ENCODE results near the gene ATOX1. TPM values are rescaled to one million over a fixed set of nuclear protein-coding genes. Genes with fewer than 3 reads are reported as not detected.

ATOX1 gene
- polyA plus RNA-seq, 4 donors: 168 to 327 (median 257) TPM

GRCh38 chr5:151775025-151775606 lies 16.7 kb upstream of the ATOX1 start:
- FAIRE-seq: no peak
- peaks cover 3 to 21% (median 14%) of the 10 kb centered on the region in 3 donors for H3K4me1 ChIP-seq (ENCODE audit: control insufficient read depth in 3 of 3, insufficient read depth in 2 of 3, low read depth in 1 of 3, low read length in 2 of 3)
- H3K4me3 ChIP-seq (ENCODE audit: low read depth in 1 of 3, low read length in 3 of 3): no peak overlapping the region

GRCh38 chr5:151773951-151774350 lies 15.5 kb upstream of the ATOX1 start:
- WGBS, 3 donors: 1 to 8% (median 1%) methylated on average over 3 of the region's 3 CpGs
- Histone ChIP-seq H3K4me3 (ENCODE audit: low read depth in 1 of 3, low read length in 3 of 3) (peak overlapping the region in 2 of 3 donors; percentile 37 to 65), H3K9me3 (ENCODE audit: control insufficient read depth in 2 of 2, insufficient read depth in 1 of 2, low read depth in 1 of 2, low read length in 1 of 2) (no peaks in the 10 kb centered on the region), H3K27me3 (ENCODE audit: control insufficient read depth in 3 of 3, insufficient read depth in 3 of 3, low read length in 3 of 3) (no peaks in the 10 kb centered on the region), H3K36me3 (ENCODE audit: control insufficient read depth in 3 of 3, insufficient read depth in 2 of 3, low read depth in 1 of 3, low read length in 3 of 3) (peaks cover 0 to 10% (median 0%) of the 10 kb centered on the region in 3 donors), H3K27ac (ENCODE audit: low read depth in 1 of 3, low read length in 2 of 3) (peak overlapping the region in 1 of 3 donors; percentile 88), H3K4me1 (ENCODE audit: control insufficient read depth in 3 of 3, insufficient read depth in 2 of 3, low read depth in 1 of 3, low read length in 2 of 3) (peaks cover 3 to 24% (median 15%) of the 10 kb centered on the region in 3 donors)
- FAIRE-seq: no peak
- DNase-seq: peak in 1 of 2 donors; percentile 24

More at GRCh38 chr5:151775025-151775606, 16.7 kb upstream of the ATOX1 start:
- Histone ChIP-seq H3K9me3 (ENCODE audit: control insufficient read depth in 2 of 2, insufficient read depth in 1 of 2, low read depth in 1 of 2, low read length in 1 of 2) (no peaks in the 10 kb centered on the region), H3K27me3 (ENCODE audit: control insufficient read depth in 3 of 3, insufficient read depth in 3 of 3, low read length in 3 of 3) (no peaks in the 10 kb centered on the region), H3K36me3 (ENCODE audit: control insufficient read depth in 3 of 3, insufficient read depth in 2 of 3, low read depth in 1 of 3, low read length in 3 of 3) (peaks cover 0 to 10% (median 0%) of the 10 kb centered on the region in 3 donors), H3K27ac (ENCODE audit: low read depth in 1 of 3, low read length in 2 of 3) (no peak overlapping the region)
- 13 to 34% (median 13%) methylated on average over 3 of the region's 3 CpGs for WGBS, 3 donors
- DNase-seq: no peak

GRCh38 chr5:151772846-151773561 lies 14.6 kb upstream of the ATOX1 start:
- DNase-seq (peak in 1 of 2 donors; percentile 39), FAIRE-seq (no peak)
- peaks cover 0 to 3% (median 0%) of the 10 kb centered on the region in 3 donors for H3K36me3 ChIP-seq (ENCODE audit: control insufficient read depth in 3 of 3, insufficient read depth in 2 of 3, low read depth in 1 of 3, low read length in 3 of 3)
- no peaks in the 10 kb centered on the region for H3K27me3 ChIP-seq (ENCODE audit: control insufficient read depth in 3 of 3, insufficient read depth in 3 of 3, low read length in 3 of 3)
- 0 to 1% (median 0%) methylated on average over 18 of the region's 18 CpGs for WGBS, 3 donors
- H3K27ac ChIP-seq (ENCODE audit: low read depth in 1 of 3, low read length in 2 of 3): peak overlapping the region; percentile 84 to 88 (median 85)
- peak overlapping the region; percentile 61 to 84 (median 65) for H3K4me3 ChIP-seq (ENCODE audit: low read depth in 1 of 3, low read length in 3 of 3)
- H3K4me1 ChIP-seq (ENCODE audit: control insufficient read depth in 3 of 3, insufficient read depth in 2 of 3, low read depth in 1 of 3, low read length in 2 of 3): peaks cover 3 to 24% (median 15%) of the 10 kb centered on the region in 3 donors
- H3K9me3 ChIP-seq (ENCODE audit: control insufficient read depth in 2 of 2, insufficient read depth in 1 of 2, low read depth in 1 of 2, low read length in 1 of 2): no peaks in the 10 kb centered on the region

- H3K4me1 ChIP-seq (ENCODE audit: control insufficient read depth in 3 of 3, insufficient read depth in 2 of 3, low read depth in 1 of 3, low read length in 2 of 3): peaks cover 3 to 20% (median 10%) of the 10 kb centered on the region in 3 donors
These were observed 13.8 kb upstream of the ATOX1 start for GRCh38 chr5:151772029-151772845.

GRCh38 chr5:151771259-151772028 lies 13.0 kb upstream of the ATOX1 start, which contains the start of gene G3BP1:
Gene G3BP1 (plus strand): TSS chr5:151771954. CDS start chr5:151786621, 14,667 bp downstream.
- Histone ChIP-seq H3K9me3 (ENCODE audit: control insufficient read depth in 2 of 2, insufficient read depth in 1 of 2, low read depth in 1 of 2, low read length in 1 of 2) (no peaks in the 10 kb centered on the region), H3K4me1 (ENCODE audit: control insufficient read depth in 3 of 3, insufficient read depth in 2 of 3, low read depth in 1 of 3, low read length in 2 of 3) (peaks cover 3 to 19% (median 10%) of the 10 kb centered on the region in 3 donors), H3K27ac (ENCODE audit: low read depth in 1 of 3, low read length in 2 of 3) (peak within 1 kb of the TSS; percentile 96 to 99 (median 97)), H3K27me3 (ENCODE audit: control insufficient read depth in 3 of 3, insufficient read depth in 3 of 3, low read length in 3 of 3) (no peaks in the 10 kb centered on the region), H3K36me3 (ENCODE audit: control insufficient read depth in 3 of 3, insufficient read depth in 2 of 3, low read depth in 1 of 3, low read length in 3 of 3) (no peaks in the 10 kb centered on the region), H3K4me3 (ENCODE audit: low read depth in 1 of 3, low read length in 3 of 3) (peak within 1 kb of the TSS; percentile 61 to 84 (median 66))
- DNase-seq (peak; percentile 100), FAIRE-seq (peak; percentile 93)
- WGBS, 3 donors: 0% methylated on average over 44 to 49 of the region's 49 CpGs

More at GRCh38 chr5:151772029-151772845, 13.8 kb upstream of the ATOX1 start:
- Histone ChIP-seq H3K36me3 (ENCODE audit: control insufficient read depth in 3 of 3, insufficient read depth in 2 of 3, low read depth in 1 of 3, low read length in 3 of 3) (no peaks in the 10 kb centered on the region), H3K27me3 (ENCODE audit: control insufficient read depth in 3 of 3, insufficient read depth in 3 of 3, low read length in 3 of 3) (no peaks in the 10 kb centered on the region), H3K4me3 (ENCODE audit: low read depth in 1 of 3, low read length in 3 of 3) (peak overlapping the region; percentile 61 to 84 (median 66)), H3K9me3 (ENCODE audit: control insufficient read depth in 2 of 2, insufficient read depth in 1 of 2, low read depth in 1 of 2, low read length in 1 of 2) (no peaks in the 10 kb centered on the region), H3K27ac (ENCODE audit: low read depth in 1 of 3, low read length in 2 of 3) (peak overlapping the region; percentile 84 to 91 (median 85))
- FAIRE-seq (no peak), DNase-seq (peak; percentile 58 to 79)
- WGBS, 3 donors: 0% methylated on average over 37 to 87 of the region's 87 CpGs

GRCh38 chr5:151770383-151771258 lies 12.2 kb upstream of the ATOX1 start:
- DNase-seq: peak; percentile 38 to 80
- Histone ChIP-seq H3K9me3 (ENCODE audit: control insufficient read depth in 2 of 2, insufficient read depth in 1 of 2, low read depth in 1 of 2, low read length in 1 of 2) (no peaks in the 10 kb centered on the region), H3K27me3 (ENCODE audit: control insufficient read depth in 3 of 3, insufficient read depth in 3 of 3, low read length in 3 of 3) (no peaks in the 10 kb centered on the region), H3K27ac (ENCODE audit: low read depth in 1 of 3, low read length in 2 of 3) (peak overlapping the region; percentile 96 to 99 (median 97)), H3K36me3 (ENCODE audit: control insufficient read depth in 3 of 3, insufficient read depth in 2 of 3, low read depth in 1 of 3, low read length in 3 of 3) (no peaks in the 10 kb centered on the region), H3K4me3 (ENCODE audit: low read depth in 1 of 3, low read length in 3 of 3) (peak overlapping the region; percentile 32 to 64 (median 61)), H3K4me1 (ENCODE audit: control insufficient read depth in 3 of 3, insufficient read depth in 2 of 3, low read depth in 1 of 3, low read length in 2 of 3) (peaks cover 3 to 19% (median 10%) of the 10 kb centered on the region in 3 donors)
- no peak for FAIRE-seq
- WGBS, 3 donors: 9 to 25% (median 15%) methylated on average over 71 to 75 of the region's 75 CpGs

- no peaks in the 10 kb centered on the region for H3K27me3 ChIP-seq (ENCODE audit: control insufficient read depth in 3 of 3, insufficient read depth in 3 of 3, low read length in 3 of 3)
- H3K9me3 ChIP-seq (ENCODE audit: control insufficient read depth in 2 of 2, insufficient read depth in 1 of 2, low read depth in 1 of 2, low read length in 1 of 2): no peaks in the 10 kb centered on the region
- H3K4me1 ChIP-seq (ENCODE audit: control insufficient read depth in 3 of 3, insufficient read depth in 2 of 3, low read depth in 1 of 3, low read length in 2 of 3): peaks cover 0 to 9% (median 4%) of the 10 kb centered on the region in 3 donors
- H3K36me3 ChIP-seq (ENCODE audit: control insufficient read depth in 3 of 3, insufficient read depth in 2 of 3, low read depth in 1 of 3, low read length in 3 of 3): no peaks in the 10 kb centered on the region
- no peak overlapping the region for H3K27ac ChIP-seq (ENCODE audit: low read depth in 1 of 3, low read length in 2 of 3)
- no peak for FAIRE-seq
- no peak overlapping the region for H3K4me3 ChIP-seq (ENCODE audit: low read depth in 1 of 3, low read length in 3 of 3)
- DNase-seq: no peak
These were observed 8.5 kb upstream of the ATOX1 start for GRCh38 chr5:151766975-151767374.
